ENCODE measurements around the gene KDM3B.

Gene KDM3B

GRCh38 chr5:138370537-138370936 lies 18.1 kb downstream of the KDM3B start:
- TF ChIP-seq EZH2phosphoT487 (IDR thresholded peaks at IDR 0.05; ENCODE audit: borderline replicate concordance) = no peak
- TF ChIP-seq CTCF (conservative IDR thresholded peaks at IDR 0.05; ENCODE audit: low read length) = no peak
- no peaks in the 10 kb centered on the region for H3F3A ChIP-seq (ENCODE audit: low read depth)
- no peaks in the 10 kb centered on the region for H3K27me3 ChIP-seq (ENCODE audit: insufficient read depth, low read length, poor library complexity, severe bottlenecking)
- H3K4me1 ChIP-seq (ENCODE audit: insufficient read depth, low read length, poor library complexity, severe bottlenecking) = peaks cover 9% of the 10 kb centered on the region
- no peak overlapping the region for H3K4me2 ChIP-seq (ENCODE audit: low read depth, low read length, poor library complexity, severe bottlenecking)
- no peaks in the 10 kb centered on the region for H3K9me3 ChIP-seq (ENCODE audit: insufficient read depth, low read depth, low read length)
- H3K9ac ChIP-seq (ENCODE audit: low read depth, low read length, poor library complexity, severe bottlenecking) = no peak overlapping the region
- H3K79me2 ChIP-seq (ENCODE audit: insufficient read depth, low read length) = peaks cover 78% of the 10 kb centered on the region
- H3K36me3 ChIP-seq (ENCODE audit: insufficient read depth, low read length) = peaks cover 26% of the 10 kb centered on the region
- H3K4me3 ChIP-seq (ENCODE audit: low read length, poor library complexity, severe bottlenecking) = no peak overlapping the region
- H2AFZ ChIP-seq (ENCODE audit: low read length) = no peak overlapping the region
- peaks cover 58% of the 10 kb centered on the region for H4K20me1 ChIP-seq (ENCODE audit: insufficient read depth, low read length, poor library complexity, severe bottlenecking)
- H3K9me2 ChIP-seq (replicated peaks; ENCODE audit: low read depth, low read length) = no peaks in the 10 kb centered on the region

- Histone ChIP-seq H3K4me3 (ENCODE audit: low read length, poor library complexity, severe bottlenecking) (no peak overlapping the region), H3K9me2 (replicated peaks; ENCODE audit: low read depth, low read length) (no peaks in the 10 kb centered on the region), H3K4me1 (ENCODE audit: insufficient read depth, low read length, poor library complexity, severe bottlenecking) (peaks cover 9% of the 10 kb centered on the region), H3K4me2 (ENCODE audit: low read depth, low read length, poor library complexity, severe bottlenecking) (no peak overlapping the region), H3F3A (ENCODE audit: low read depth) (no peaks in the 10 kb centered on the region), H3K36me3 (ENCODE audit: insufficient read depth, low read length) (peaks cover 33% of the 10 kb centered on the region), H4K20me1 (ENCODE audit: insufficient read depth, low read length, poor library complexity, severe bottlenecking) (peaks cover 50% of the 10 kb centered on the region), H3K9me3 (ENCODE audit: insufficient read depth, low read depth, low read length) (no peaks in the 10 kb centered on the region), H3K27me3 (ENCODE audit: insufficient read depth, low read length, poor library complexity, severe bottlenecking) (no peaks in the 10 kb centered on the region), H3K79me2 (ENCODE audit: insufficient read depth, low read length) (peaks cover 69% of the 10 kb centered on the region), H3K9ac (ENCODE audit: low read depth, low read length, poor library complexity, severe bottlenecking) (no peak overlapping the region), H2AFZ (ENCODE audit: low read length) (no peak overlapping the region)
- no peak for TF ChIP-seq CTCF (conservative IDR thresholded peaks at IDR 0.05; ENCODE audit: low read length)
- no peak for TF ChIP-seq EZH2phosphoT487 (IDR thresholded peaks at IDR 0.05; ENCODE audit: borderline replicate concordance)
Observed at GRCh38 chr5:138371454-138371853, 19.0 kb downstream of the KDM3B start.

GRCh38 chr5:138372225-138372624 lies 19.7 kb downstream of the KDM3B start:
- peaks cover 61% of the 10 kb centered on the region for H3K79me2 ChIP-seq (ENCODE audit: insufficient read depth, low read length)
- no peak overlapping the region for H3K4me2 ChIP-seq (ENCODE audit: low read depth, low read length, poor library complexity, severe bottlenecking)
- H3K9ac ChIP-seq (ENCODE audit: low read depth, low read length, poor library complexity, severe bottlenecking) = no peak overlapping the region
- H3K9me2 ChIP-seq (replicated peaks; ENCODE audit: low read depth, low read length) = no peaks in the 10 kb centered on the region
- peaks cover 41% of the 10 kb centered on the region for H3K36me3 ChIP-seq (ENCODE audit: insufficient read depth, low read length)
- no peak overlapping the region for H3K4me3 ChIP-seq (ENCODE audit: low read length, poor library complexity, severe bottlenecking)
- H3K27me3 ChIP-seq (ENCODE audit: insufficient read depth, low read length, poor library complexity, severe bottlenecking) = no peaks in the 10 kb centered on the region
- no peaks in the 10 kb centered on the region for H3K9me3 ChIP-seq (ENCODE audit: insufficient read depth, low read depth, low read length)
- no peaks in the 10 kb centered on the region for H3F3A ChIP-seq (ENCODE audit: low read depth)
- H3K4me1 ChIP-seq (ENCODE audit: insufficient read depth, low read length, poor library complexity, severe bottlenecking) = peaks cover 9% of the 10 kb centered on the region
- TF ChIP-seq EZH2phosphoT487 (IDR thresholded peaks at IDR 0.05; ENCODE audit: borderline replicate concordance) (no peak), CTCF (conservative IDR thresholded peaks at IDR 0.05; ENCODE audit: low read length) (no peak)
- no peak overlapping the region for H2AFZ ChIP-seq (ENCODE audit: low read length)
- peaks cover 42% of the 10 kb centered on the region for H4K20me1 ChIP-seq (ENCODE audit: insufficient read depth, low read length, poor library complexity, severe bottlenecking)
